ENCODE data around the gene ZNRF2.

GRCh38 chr7:30255064-30255769 lies 29.2 kb upstream of the ZNRF2 start:
- TF ChIP-seq CTCF (conservative IDR thresholded peaks at IDR 0.05) (no peak), ZFX (IDR thresholded peaks at IDR 0.05) (no peak)

Data from C4-2B (cell line).